Measurements from ENCODE around the gene AP2B1. TPM values are rescaled to one million over a fixed set of nuclear protein-coding genes. Genes with fewer than 3 reads are reported as not detected.

The AP2B1 gene
- total RNA-seq, 6 donors from 2014 or later = 52.7 to 140 (median 101) TPM

DNA sequence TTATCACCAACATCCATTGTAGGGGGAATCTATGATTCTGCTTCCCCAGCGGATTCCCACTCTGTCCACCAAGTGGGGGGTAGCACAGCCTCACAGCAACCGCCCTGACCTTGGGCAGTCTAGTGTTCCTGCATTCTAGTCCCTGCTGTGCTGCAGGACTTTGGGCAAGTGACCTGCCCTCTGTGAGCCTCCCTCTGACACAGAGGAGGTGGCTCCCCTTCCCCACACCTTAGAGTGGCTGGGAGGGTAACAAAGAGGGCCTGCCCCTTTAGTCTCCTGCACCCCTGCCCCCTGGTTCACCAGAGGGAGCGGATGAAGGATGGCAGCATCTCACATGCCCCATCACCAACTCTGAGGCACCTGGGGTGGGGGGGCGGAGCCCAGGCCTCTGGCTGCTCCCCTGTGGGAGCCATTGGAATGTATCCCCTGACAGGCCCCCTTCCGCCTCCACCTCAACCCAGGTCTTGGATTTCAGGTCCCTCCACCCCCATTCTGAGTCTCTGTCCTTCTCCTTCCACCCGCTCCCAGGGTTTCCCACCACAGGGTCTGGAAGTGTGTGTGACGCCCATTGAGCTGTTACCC, 155.9 kb downstream of the AP2B1 start:
- no peaks in the 10 kb centered on the region for H3K9me3 ChIP-seq
- H3K36me3 ChIP-seq = no peaks in the 10 kb centered on the region
- WGBS, 2 donors = 54 to 79% methylated on average over 6 to 7 of the region's 7 CpGs
- H3K27ac ChIP-seq = no peak overlapping the region
- ATAC-seq (ENCODE audit: low FRiP score in 2 of 2) = no peak
- H3K4me3 ChIP-seq = no peak overlapping the region
- H3K27me3 ChIP-seq = peaks cover 0 to 7% (median 3%) of the 10 kb centered on the region in 4 donors
- H3K4me1 ChIP-seq = peaks cover 0 to 19% (median 11%) of the 10 kb centered on the region in 4 donors
- no peak for TF ChIP-seq EP300 (IDR thresholded peaks at IDR 0.05)
- TF ChIP-seq, protein P1, sequence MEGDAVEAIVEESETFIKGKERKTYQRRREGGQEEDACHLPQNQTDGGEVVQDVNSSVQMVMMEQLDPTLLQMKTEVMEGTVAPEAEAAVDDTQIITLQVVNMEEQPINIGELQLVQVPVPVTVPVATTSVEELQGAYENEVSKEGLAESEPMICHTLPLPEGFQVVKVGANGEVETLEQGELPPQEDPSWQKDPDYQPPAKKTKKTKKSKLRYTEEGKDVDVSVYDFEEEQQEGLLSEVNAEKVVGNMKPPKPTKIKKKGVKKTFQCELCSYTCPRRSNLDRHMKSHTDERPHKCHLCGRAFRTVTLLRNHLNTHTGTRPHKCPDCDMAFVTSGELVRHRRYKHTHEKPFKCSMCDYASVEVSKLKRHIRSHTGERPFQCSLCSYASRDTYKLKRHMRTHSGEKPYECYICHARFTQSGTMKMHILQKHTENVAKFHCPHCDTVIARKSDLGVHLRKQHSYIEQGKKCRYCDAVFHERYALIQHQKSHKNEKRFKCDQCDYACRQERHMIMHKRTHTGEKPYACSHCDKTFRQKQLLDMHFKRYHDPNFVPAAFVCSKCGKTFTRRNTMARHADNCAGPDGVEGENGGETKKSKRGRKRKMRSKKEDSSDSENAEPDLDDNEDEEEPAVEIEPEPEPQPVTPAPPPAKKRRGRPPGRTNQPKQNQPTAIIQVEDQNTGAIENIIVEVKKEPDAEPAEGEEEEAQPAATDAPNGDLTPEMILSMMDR (IDR thresholded peaks at IDR 0.05) = no peak
- DNase-seq = no peak

- Histone ChIP-seq H3K9me3 (no peaks in the 10 kb centered on the region), H3K4me3 (no peak overlapping the region), H3K27ac (no peak overlapping the region), H3K36me3 (no peaks in the 10 kb centered on the region), H3K4me1 (peaks cover 0 to 19% (median 11%) of the 10 kb centered on the region in 4 donors), H3K27me3 (peaks cover 0 to 10% (median 4%) of the 10 kb centered on the region in 4 donors)
- ATAC-seq (ENCODE audit: low FRiP score in 2 of 2) (no peak), DNase-seq (no peak)
- WGBS, 2 donors = 46 to 68% methylated on average over 7 of the region's 7 CpGs
- no peak for TF ChIP-seq POLR2A (IDR thresholded peaks at IDR 0.05)
- no peak for TF ChIP-seq POLR2AphosphoS5 (IDR thresholded peaks at IDR 0.05)
- TF ChIP-seq EP300 (IDR thresholded peaks at IDR 0.05) = no peak
- TF ChIP-seq, protein P1 (IDR thresholded peaks at IDR 0.05) = no peak
Measured at GRCh38 chr17:35743626-35744328, 156.7 kb downstream of the AP2B1 start.

- Histone ChIP-seq H3K36me3 (no peaks in the 10 kb centered on the region), H3K4me3 (no peak overlapping the region), H3K27ac (no peak overlapping the region), H3K27me3 (peaks cover 0 to 15% (median 7%) of the 10 kb centered on the region in 4 donors), H3K9me3 (no peaks in the 10 kb centered on the region), H3K4me1 (peaks cover 2 to 21% (median 14%) of the 10 kb centered on the region in 4 donors)
- ATAC-seq (ENCODE audit: low FRiP score in 2 of 2) (no peak), DNase-seq (no peak)
- TF ChIP-seq EP300 (IDR thresholded peaks at IDR 0.05) (no peak), POLR2AphosphoS5 (IDR thresholded peaks at IDR 0.05) (no peak), POLR2A (IDR thresholded peaks at IDR 0.05) (no peak)
- TF ChIP-seq, protein P1 (IDR thresholded peaks at IDR 0.05) = no peak
- 74 to 84% methylated on average over 3 to 8 of the region's 8 CpGs for WGBS, 2 donors
Measured at GRCh38 chr17:35744830-35745229, 157.7 kb downstream of the AP2B1 start.

- ATAC-seq (ENCODE audit: low FRiP score in 2 of 2) = no peak
- Histone ChIP-seq H3K27me3 (peaks cover 0 to 19% (median 9%) of the 10 kb centered on the region in 4 donors), H3K4me1 (peaks cover 4 to 26% (median 18%) of the 10 kb centered on the region in 4 donors), H3K27ac (no peak overlapping the region), H3K36me3 (no peaks in the 10 kb centered on the region), H3K4me3 (no peak overlapping the region), H3K9me3 (no peaks in the 10 kb centered on the region)
- no peak for DNase-seq
- TF ChIP-seq, protein P1 (IDR thresholded peaks at IDR 0.05) = no peak
- TF ChIP-seq EP300 (IDR thresholded peaks at IDR 0.05) (no peak), POLR2AphosphoS5 (IDR thresholded peaks at IDR 0.05) (no peak), POLR2A (IDR thresholded peaks at IDR 0.05) (no peak)
- WGBS, 2 donors = 70 to 89% methylated on average over 2 to 7 of the region's 7 CpGs
Measured at GRCh38 chr17:35745246-35745645, 158.1 kb downstream of the AP2B1 start.
